Stimulated activated CD4-positive, alpha-beta T cell treated with anti-CD3 and anti-CD28 coated beads, Interleukin-4, amount 100 ng/mL, for 4 hours (primary cell): ENCODE measurements around the gene MCEMP1.

Experiments
- DNase-seq, 2 experiments: peaks; one replicate each; pipeline ENCODE4 v3.0.0-alpha.2; 2020

MCEMP1 gene

DNA sequence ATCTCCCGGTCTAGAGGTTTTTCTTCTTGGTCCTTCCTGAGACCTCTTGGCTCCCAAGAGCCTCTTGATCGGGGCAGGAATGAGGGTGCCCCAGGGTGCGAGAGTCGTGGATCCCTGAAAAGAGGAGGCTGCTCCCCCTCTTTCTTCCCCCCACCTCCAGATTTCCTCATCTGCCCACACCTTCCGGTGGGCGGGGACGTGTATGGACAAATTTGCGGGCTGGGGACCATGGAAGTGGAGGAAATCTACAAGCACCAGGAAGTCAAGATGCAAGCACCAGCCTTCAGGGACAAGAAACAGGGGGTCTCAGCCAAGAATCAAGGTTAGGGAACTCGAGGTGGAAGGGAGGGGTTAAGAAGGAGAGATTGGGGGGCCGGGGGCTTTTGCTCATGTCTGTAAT is at the start of gene MCEMP1:
MCEMP1 (plus strand) TSS at position 237 of the 400 bp plus-strand sequence; CDS start at position 268, 31 bp downstream.
- no peak for DNase-seq

DNA sequence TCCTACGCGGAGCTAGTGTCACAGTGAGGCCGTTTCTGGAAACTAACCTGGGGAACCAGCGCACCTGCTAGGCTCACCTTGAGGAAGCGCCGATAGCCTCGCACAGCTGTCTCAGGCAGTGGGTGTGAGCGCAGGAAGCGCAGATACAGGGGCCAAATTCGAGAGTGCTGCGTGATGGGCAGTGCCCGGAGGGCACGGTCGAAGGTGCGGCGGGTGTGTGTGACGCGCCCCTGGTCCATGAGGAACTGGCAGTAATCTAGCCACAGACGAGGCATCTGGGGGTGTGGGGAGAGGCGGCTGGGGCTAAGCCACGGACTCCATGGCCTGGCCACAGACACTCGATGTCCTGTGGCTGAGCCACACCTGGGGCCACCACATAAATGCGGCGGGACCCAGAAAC is 49.7 kb upstream of the MCEMP1 start:
- DNase-seq, result no peak

DNA sequence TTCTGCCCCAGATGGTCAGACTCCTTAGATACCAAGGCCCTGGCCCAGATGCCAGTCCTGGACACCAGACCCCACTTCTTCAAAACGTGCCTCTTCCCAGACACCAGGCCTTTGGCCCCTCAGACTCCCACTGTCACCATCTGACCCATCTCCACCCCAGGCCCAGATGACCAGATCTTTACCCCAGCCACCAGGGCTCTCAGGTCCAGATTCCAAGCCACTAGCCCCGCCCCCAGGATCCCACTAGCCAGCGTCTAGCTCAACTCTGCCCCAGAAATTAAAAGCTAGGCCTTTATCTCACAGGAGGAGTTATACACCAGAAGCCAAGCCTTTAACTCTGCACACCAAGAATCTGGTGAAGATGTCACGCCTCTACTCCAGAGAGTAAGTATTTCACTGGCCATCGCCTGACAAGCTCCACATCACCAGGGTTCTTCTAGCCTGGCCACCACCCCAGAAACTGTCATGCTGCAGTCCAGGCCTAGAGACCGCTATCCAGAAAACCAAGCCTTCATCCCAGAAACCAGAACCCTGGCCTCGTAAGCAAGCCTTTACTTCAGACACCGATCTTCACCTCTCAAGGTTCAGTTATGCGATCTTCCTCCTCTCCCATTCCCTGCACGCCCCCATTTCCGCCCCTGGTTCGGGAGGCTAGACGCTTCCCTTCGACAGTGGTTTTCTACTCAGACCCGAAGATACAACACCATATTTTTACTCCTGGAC is 48.1 kb upstream of the MCEMP1 start:
- DNase-seq, result no peak

GRCh38 chr19:7629347-7630054 is 47.4 kb upstream of the MCEMP1 start, which contains the start of the genes PET100 and XAB2:
Gene PET100, plus strand, starts transcription at chr19:7629793. Its CDS starts 41 bp downstream, at chr19:7629834.
Gene XAB2, minus strand, starts transcription at chr19:7629545. Its CDS starts 18 bp downstream, at chr19:7629527.
- DNase-seq, result peak; percentile 85 to 95

DNA sequence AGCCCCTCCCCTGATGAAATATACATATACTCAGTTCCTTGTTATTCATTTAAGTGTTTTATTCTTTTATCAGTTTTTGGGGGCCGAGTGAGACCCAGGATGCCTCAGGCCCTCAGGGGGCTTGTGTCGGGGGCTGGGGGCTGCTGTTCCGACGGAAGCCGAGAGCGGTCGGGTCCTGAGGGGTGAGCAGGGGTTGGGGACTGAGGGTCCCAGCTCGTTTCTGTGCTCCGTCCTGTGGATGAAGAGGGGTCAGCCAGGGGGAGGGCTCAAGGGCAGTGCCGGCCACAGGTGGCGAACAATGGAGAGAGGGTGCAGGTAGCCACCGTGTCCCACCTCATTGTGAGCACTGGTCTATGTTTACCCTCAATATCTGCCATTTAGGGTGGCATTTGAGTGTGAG is 45.3 kb upstream of the MCEMP1 start:
- no peak for DNase-seq

DNA sequence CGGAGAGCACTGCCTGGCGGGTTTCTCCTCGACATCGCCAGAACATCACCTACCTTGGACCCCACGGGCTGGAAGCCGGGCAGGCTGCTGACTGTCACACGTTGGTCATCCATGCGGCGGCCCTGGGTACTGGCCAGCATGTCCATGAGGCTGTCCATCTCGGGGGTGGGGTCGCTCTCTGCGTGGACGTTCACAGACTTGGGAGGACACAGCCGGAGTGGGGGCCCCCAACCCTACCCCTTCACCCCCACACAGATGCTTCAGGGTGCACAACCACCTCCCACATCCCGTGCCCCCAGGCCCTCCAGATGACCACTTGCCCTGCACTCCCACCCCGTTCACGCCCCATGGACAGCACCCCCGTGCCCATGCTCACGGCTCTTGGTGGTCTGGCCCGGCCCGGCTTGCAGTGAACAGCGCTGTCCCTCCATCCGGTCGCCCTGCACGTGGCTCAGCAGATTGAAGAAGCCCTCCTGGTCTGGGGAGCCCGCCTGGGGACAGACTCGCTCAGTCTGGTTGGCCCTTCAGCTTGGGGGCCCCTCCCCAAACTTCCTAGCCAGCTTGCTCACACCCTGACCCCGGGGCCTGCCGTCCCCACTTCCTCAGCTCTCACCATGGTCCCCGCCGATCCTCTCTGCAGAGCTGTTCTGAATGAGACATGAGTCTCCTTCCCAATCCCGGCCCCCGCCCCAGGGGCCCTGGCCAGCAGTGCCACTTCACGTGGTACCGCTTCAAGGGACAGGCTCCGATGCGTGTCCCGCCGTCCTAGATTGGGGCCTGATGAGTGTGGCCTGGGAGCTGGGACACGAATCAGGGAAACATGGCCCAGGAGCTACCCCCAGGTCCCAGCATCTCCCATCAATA is 44.3 kb upstream of the MCEMP1 start:
- no peak for DNase-seq

GRCh38 chr19:7633698-7634097 is 43.2 kb upstream of the MCEMP1 start, which contains the start of gene PCP2:
Gene PCP2, minus strand, starts transcription at chr19:7633719. Its CDS starts 262 bp downstream, at chr19:7633457.
- no peak for DNase-seq

- DNase-seq, result no peak
Measured at GRCh38 chr19:7635670-7636069, 41.2 kb upstream of the MCEMP1 start.

DNA sequence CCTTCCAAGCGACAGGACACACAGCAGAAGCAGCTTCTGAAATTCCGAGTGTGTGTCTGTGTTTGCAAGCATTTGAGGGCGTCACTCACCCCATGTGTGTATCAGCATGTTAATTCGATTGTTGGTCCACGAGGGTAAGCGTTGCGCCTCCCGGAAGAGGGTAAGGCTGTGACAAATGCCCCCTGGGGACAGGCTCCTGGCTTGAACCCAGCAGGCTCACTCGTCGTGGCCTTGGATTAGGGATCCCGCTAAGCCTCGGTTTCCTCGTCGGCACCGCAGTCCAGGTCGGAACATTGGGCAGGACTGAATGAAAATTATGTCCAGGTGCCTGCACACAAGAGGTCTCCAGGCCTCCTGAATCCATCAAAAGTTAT is 40.6 kb upstream of the MCEMP1 start:
- no peak for DNase-seq

GRCh38 chr19:7636691-7637373 is 40.1 kb upstream of the MCEMP1 start, which contains the start of gene STXBP2:
Gene STXBP2, plus strand, starts transcription at chr19:7637110. Its CDS starts 40 bp downstream, at chr19:7637150.
- DNase-seq, result peak; percentile 88 to 95

DNA sequence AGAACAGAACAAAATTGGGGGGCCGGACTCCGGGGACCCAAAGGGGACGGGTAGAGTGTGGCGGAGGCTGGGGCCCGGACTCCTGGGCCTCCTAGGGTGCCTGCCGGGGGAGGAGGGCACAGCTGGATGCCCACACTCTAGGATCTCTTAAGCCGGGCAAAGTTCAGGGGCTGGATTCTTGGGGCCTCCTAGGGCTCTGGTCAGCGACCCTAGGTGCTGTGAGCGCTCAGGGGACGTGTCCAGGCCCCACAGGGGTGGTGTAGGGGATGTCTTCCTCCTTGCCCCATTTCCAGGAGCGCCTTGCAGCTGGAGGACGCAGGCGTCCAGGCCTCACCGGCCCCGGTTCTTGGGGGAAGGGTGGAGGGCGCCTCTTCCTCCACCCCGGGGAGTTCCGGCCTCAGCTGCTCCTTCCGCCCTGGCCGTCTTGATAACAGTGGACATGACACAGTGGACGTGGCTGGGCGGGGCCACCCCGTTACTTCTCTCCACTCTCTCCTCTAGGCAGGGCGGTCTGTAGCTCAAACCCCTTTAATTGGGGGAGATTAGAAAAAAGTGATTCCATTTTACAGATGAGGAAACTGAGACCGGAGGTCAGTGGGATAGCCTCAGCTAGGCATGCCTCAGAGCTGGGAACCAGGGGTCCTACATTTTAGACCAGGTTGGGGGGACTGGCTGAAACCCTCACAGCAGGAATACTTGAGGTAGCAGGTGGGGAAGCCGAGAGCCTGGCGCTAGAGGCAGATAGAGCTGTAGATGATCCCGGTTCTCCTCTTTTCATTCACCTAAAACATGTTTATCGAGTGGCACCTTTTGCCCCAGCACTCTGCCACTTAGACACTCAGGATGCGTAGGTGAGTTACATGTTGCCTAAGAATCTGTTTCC is 39.3 kb upstream of the MCEMP1 start:
- no peak for DNase-seq

GRCh38 chr19:7638802-7639465 is 38.0 kb upstream of the MCEMP1 start:
- DNase-seq, result no peak

DNA sequence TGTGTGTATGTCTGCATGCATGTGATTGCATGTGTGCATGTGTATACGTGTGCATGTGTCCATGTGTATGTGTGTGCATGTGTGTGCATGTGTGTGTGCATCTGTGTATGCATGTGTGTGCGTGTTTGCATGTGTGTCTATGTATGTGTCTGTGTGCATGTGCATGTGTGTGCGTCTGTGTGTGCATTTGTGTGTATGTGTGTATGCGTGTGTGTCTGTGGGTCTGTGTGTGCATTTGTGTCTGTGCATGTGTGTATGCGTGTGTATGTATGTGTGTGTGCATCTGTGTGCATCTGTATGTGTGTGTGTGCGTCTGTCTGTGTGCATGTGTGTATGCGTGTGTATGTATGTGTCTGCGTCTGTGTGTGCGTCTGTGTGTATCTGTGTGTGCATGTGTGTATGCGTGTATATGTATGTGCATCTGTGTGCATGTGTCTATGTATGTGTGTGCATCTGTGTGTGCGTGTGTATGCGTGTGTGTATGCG is 37.0 kb upstream of the MCEMP1 start:
- DNase-seq, result no peak

- no peak for DNase-seq
Measured at GRCh38 chr19:7640803-7641202, 36.1 kb upstream of the MCEMP1 start.

DNA sequence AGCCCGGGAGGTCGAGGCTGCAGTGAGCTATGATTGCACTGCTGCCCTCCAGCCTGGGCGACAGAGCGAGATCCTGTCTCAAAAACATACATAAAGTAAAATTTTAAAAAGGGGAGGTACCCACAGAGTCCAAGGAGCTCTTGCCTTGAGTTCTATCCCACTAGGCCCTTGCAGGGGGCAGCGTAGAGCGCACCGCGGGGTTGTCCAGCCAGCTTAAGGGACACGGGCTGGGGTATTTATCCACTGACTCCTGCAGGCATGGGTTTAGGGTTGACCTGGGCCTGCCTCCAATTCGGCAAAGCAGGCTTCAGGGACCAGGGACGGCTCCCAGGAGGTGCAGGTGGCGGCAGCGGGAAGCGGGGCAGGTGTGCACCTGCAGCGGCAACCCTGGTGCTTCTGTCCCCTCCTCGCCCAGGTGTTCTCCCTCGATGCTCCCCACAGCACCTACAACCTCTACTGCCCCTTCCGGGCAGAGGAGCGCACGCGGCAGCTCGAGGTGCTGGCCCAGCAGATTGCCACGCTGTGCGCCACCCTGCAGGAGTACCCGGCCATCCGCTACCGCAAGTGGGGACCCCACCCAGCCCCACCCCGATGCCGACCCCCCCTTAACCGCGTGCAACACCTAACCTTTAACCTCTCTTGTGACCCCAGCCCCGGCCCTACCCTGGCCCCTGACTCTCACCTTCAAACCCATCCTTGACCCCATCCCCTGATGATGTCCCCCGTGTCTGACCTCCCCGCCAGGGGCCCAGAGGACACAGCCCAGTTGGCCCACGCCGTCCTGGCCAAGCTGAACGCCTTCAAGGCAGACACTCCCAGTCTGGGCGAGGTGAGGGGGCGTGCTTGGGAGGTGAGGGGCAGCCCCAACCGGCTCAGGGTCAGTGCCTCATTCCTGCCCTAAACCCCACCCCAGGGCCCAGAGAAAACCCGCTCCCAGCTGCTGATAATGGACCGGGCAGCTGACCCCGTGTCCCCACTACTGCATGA is 35.3 kb upstream of the MCEMP1 start:
- no peak for DNase-seq

DNA sequence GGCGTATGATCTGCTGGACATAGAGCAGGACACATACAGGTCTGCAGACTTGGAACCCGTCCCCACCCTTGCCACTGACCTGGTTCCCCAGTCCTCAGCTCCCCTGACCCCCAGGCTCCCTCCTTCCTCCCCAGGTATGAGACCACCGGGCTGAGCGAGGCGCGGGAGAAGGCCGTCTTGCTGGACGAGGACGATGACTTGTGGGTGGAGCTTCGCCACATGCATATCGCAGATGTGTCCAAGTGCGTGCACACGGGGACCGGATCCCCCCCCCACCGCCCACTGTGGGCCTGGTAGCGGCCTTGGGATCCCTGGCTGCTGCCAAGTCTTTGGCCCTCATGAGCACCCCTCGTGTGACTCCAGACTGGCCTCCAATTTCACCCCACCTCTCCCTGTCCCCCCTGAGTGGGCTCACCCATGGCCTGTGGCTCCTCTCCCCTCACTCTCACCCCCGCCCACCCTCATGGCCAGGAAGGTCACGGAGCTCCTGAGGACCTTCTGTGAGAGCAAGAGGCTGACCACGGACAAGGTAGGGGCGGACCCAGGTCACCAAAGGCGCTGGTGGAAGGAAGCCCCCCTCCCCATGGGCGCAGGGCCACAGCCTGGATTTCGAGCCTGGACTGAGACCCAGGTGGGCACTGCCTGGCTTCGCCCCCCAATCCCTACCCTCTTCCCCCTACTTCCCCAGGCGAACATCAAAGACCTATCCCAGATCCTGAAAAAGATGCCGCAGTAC is 34.4 kb upstream of the MCEMP1 start:
- no peak for DNase-seq

DNA sequence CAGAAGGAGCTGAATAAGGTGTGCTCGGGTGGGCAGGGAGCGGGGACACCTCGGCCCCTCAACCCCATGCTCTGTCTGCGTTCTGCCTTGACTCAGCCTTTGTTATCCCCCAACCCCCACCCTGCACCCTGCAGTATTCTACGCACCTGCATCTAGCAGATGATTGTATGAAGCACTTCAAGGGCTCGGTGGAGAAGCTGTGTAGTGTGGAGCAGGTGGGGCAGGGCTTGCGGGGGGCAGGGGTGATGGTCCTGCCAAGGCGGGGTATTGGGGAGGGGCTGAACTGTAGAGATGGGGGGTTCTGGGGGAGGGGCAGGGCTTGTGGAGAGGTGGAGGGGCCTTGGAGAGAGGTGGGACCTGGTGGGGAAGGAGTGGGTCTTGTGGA is 33.9 kb upstream of the MCEMP1 start:
- DNase-seq, result no peak
